G401.6 (cell line): ENCODE results near the gene SAMD8.
"Not testable (repeated sequence)": the region's sequence is repeated elsewhere in the genome, so short reads cannot be mapped to it uniquely, and the experiment has no call there.

Source experiments
- FAIRE-seq: peaks from 2 replicates; lab custom pipeline; 2012; peaks lifted over from hg19 to GRCh38; lab: Jason Lieb, UNC

Gene SAMD8

GRCh38 chr10:75107756-75108683 is 3.4 kb upstream of the SAMD8 start:
- FAIRE-seq = no peak

DNA sequence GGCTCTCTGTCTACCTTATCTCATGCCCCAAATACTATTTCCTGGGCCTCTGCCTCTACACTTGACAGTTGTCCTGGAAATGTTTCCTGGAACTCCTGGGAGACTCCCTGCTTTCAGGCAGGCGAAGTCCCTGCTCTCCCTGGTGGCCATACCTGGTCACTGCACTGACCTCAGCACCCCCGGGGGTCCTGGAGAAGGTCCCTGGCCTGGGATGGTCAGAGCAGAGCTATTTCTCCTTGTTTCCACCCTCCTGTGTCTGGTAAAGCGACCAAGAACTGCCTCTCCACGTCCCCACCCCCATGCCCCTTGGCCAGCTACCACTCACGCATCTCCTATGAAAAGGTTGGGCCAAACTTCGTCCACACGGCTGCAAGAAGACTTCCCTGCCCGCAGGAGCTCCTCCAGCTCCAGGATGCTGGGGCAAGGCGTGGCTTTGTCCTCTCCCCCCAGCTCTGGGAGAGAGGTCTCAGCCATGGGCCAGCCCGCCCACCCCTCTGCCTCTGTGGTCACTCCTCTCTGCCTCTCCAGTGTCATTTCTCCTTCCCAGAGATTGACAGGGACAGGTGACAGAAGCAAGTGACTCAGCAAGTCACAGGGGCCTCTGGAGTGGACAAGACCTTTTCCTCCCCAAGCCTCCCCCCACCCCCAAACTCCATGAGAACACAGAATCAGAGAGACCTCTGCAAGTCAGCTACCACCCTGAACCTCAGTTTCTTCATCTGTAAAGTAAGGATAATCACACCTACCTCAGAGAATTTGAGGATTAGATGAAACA is 2.6 kb upstream of the SAMD8 start:
- FAIRE-seq = no peak

DNA sequence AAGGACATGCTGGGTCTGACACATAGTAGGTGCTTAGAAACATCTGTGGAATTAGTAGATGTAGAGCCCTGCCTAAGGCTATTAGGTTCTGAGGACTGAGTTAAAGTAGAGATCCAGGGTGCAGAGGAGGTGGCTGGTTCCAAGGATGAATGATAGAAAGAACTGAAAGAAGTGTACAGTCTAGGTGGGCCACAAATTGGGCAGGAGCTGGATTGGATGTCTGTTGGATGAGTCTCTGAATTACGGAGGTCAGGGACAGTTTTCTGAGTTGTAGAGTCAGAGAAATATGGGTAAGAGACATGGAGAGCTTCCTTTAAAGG is 2.0 kb upstream of the SAMD8 start:
- no peak for FAIRE-seq

DNA sequence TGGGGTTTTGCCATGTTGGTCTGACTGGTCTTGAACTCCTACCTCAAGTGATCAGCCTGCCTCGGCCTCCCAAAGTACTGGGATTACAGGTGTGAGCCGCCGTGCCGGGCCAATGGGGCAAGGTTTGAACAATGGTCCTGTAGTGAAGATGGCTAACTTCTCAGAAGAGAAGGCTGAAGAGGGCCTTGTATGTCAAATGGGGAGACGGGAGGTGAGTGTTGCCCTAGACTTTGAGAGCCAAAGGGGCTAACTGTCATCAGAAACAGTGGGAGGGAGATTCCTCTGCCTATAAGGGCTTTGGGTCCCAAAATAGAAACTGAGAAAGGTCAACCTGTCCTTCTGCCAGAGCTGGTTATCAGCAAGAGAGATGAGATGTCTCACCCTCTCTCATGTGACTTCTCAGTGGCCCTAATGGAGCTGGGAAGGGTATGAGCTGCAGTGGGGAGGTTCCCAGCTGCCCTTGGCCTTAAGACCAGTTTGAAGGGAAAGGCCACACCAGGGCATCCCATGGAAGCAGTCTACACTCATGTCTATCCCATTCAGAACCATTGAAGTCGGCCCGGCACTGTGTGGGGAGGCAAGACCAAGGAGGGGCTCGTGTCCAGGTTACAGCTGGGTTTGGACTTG is 1.3 kb upstream of the SAMD8 start:
- FAIRE-seq = no peak

GRCh38 chr10:75111907-75112679 is 637 bp downstream of the SAMD8 start:
- no peak for FAIRE-seq

DNA sequence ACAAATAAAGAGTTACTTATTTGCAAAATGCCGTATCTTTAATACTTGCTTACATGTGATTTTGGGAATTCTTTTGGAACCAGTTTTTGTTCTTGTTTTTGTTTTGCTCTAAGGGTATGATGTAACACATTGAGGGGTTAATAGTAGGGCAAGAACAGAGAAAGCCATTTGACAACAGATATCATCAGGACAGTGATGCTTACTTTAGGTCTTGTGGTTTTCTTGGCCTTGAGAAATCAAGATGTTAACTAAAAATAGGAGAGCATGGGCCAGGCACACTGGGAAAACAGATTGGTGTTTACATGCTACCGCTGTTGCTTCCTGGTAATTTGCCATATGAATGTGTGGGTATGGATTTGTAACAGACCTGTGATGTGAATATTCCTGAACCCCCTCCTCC is 3.7 kb downstream of the SAMD8 start:
- FAIRE-seq = no peak

GRCh38 chr10:75116941-75117775 is 5.7 kb downstream of the SAMD8 start:
- not testable (repeated sequence) for FAIRE-seq

- FAIRE-seq = no peak
Observed at GRCh38 chr10:75117995-75118394, 6.5 kb downstream of the SAMD8 start.

GRCh38 chr10:75119444-75120066 is 8.1 kb downstream of the SAMD8 start:
- FAIRE-seq = not testable (repeated sequence)

- FAIRE-seq = no peak
Observed at GRCh38 chr10:75121322-75121721, 9.9 kb downstream of the SAMD8 start.

DNA sequence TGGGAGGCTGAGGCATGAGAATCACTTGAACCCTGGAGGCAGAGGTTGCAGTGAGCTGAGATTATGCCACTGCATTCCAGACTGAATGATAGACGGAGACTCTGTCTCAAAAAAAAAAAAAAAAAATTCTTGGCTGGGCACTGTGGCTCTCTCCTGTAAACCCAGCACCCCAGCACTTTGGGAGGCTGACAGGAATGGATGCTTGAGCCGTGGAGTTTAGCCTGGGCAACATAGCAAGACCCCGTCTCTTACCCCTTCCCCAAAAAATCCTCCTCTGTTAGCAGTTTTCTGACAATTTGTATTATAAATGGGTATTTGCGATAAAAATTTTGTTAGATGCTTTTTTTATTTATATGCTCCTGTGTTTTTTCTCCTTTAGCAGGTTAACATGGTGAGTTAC is 11.0 kb downstream of the SAMD8 start:
- no peak for FAIRE-seq

- no peak for FAIRE-seq
Observed at GRCh38 chr10:75123088-75123682, 11.7 kb downstream of the SAMD8 start.

- no peak for FAIRE-seq
Observed at GRCh38 chr10:75126277-75126676, 14.8 kb downstream of the SAMD8 start.

GRCh38 chr10:75127471-75127870 is 16.0 kb downstream of the SAMD8 start:
- FAIRE-seq = no peak

- FAIRE-seq = not testable (repeated sequence)
Observed at GRCh38 chr10:75128985-75129384, 17.5 kb downstream of the SAMD8 start.

DNA sequence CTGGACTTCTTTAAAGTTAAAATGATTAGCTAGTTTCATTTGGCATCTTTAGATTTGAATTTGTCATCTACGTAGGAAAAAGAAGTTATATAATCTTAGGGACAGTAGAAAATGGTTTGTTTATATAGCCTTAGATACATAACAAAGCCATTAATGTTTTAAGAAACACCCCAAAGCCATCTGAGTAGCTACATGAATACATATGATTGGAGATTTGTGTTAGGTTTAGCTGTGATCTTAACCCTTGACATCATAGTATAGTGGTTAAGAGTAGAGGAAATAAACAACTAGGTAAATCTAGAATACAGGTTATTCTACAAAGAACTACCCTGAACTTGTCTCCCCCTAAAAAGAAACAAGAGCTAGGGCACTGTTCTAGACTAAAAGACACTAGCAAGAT is 18.1 kb downstream of the SAMD8 start:
- FAIRE-seq = no peak

GRCh38 chr10:75133701-75134100 is 22.2 kb downstream of the SAMD8 start:
- not testable (repeated sequence) for FAIRE-seq

- no peak for FAIRE-seq
Observed at GRCh38 chr10:75136346-75136745, 24.9 kb downstream of the SAMD8 start.

DNA sequence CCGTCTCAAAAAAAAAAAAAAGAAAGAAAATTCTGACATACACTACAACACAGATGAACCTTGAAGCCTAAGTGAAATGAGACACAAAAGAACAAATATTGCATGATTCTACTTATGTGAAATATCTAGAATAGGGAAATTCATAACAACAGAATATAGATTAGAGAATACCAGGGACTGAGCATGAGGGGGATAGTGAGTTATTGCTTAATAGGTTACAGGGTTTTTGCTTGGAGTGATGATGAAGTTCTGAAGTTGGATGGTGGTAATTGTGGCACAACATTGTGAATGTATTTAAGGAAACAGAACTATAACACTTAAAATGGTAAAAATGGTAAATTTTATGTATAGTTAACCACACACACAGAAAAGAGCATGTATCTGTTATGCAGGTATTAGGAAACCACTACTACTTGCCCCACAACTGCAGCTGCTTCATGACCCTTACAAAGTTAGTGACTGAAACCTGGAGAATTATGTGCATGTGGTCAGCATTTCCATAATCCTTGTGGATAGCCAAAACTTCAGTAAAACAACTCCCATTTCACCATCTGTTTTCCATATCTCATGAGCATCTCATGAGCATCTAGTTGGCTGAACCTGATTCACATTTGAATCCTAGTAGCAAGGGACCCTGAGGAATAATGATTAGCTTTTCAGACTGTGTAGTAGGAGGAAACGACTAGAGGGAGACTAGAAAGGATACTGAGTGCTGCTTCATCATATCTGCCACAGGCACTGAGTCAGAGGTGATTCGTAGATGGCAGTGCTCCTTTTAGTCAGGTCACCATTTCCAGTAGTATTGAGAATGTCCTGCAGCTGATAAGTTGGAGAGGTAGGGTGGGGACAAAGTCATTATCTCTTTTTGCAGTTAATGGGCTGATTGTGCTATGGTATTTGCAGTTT is 26.3 kb downstream of the SAMD8 start:
- FAIRE-seq = no peak
